A549 treated with AZD2906 at 1 μM for 4 hours (cell line): ENCODE measurements around the gene KLK5. TPM values are rescaled to one million over a fixed set of nuclear protein-coding genes. Genes with fewer than 3 reads are reported as not detected.

Experiments
- total RNA-seq: library from RNA; stranded (reverse); fragments of 200-300 nt; extraction: Qiagen RNA extraction; gene quantifications from 5 replicates; pipeline ENCODE4 v1.2.3, GENCODE V29; 2022

KLK5 gene, protein sequence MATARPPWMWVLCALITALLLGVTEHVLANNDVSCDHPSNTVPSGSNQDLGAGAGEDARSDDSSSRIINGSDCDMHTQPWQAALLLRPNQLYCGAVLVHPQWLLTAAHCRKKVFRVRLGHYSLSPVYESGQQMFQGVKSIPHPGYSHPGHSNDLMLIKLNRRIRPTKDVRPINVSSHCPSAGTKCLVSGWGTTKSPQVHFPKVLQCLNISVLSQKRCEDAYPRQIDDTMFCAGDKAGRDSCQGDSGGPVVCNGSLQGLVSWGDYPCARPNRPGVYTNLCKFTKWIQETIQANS
- total RNA-seq, result 0.09 TPM in 1 of 5 replicates, not detected in the others

DNA sequence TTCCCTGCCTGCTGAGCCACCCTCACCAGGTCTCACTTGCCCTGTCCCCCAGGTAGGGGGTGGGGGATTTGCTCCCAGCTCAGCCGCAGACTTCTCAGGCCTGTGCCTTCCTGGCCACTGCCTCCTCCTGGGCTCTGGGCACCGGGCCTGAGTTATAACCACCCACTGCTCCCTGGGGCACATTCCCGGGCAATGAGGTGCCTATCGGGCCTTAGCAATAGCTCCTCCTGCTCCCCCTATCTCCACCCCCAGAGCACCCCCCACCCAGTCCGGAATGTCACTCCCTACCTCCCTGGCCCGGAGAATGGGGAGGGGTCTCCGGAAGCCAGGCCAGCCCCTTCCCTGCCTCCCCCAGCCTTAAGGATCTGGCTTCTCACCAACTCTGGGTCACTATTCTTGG lies at the start of gene KLK5:
KLK5 (minus strand) TSS at position 129 of the 400 bp plus-strand sequence. CDS start 381 bp downstream, outside the sequence.

DNA sequence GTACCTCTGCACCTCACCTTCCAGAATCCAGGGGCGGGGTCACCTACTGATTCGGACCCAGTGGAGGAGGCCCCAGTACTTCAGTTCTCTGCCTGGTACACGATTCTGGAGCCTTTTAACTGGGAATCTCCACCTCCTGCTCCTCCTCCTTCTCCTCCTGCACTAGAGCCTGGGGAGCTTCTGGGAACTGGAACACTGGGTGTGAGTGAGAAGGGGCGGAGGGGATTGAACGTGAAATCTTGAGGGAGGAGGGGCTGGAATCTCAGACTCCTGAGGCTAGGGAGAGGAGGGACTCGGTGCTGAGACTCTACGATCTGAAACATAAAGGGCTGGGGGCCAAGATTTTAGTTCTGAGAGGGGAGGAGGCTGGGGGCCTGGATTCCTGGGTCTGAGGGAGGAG lies 48.7 kb upstream of the KLK5 start, which contains the start of gene KLK8:
KLK8 (minus strand) TSS at position 90 of the 400 bp plus-strand sequence. CDS start 437 bp downstream, outside the sequence.

DNA sequence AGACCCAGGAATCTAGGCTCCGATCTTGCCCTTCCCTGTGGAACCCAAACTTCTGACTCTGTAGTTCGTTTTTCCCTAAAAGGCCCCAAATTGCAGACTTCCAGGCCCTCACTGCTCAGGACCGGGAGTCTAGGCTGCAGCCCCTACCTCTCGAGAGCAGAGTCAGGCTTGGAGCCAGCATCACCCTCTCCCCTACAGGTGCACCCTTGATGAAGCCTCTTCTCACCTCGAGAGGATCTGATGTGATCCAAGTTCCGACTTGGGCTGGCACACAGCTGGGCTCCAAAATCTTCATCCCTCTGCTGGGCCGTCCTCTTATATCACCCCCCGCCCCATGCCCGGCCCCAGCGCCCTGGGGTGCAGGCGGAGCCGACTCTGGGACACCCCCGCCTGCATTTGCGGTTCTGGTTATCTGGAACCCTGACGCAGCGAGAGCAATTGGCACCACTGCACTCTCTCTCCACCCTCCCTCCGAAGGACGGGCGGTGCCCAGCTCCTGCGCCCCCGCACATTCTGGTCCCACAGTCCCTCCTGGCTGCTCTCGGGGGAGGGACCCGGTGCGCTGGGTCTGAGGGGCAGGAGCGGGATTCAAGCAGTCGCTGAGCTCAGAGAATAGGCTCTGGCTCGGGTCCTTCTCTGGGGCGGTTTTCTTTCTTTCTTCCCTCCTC lies 30.9 kb upstream of the KLK5 start, which contains the start of gene KLK7:
KLK7 (minus strand) TSS at position 293 of the 668 bp plus-strand sequence. CDS start 1,518 bp downstream, outside the sequence.

DNA sequence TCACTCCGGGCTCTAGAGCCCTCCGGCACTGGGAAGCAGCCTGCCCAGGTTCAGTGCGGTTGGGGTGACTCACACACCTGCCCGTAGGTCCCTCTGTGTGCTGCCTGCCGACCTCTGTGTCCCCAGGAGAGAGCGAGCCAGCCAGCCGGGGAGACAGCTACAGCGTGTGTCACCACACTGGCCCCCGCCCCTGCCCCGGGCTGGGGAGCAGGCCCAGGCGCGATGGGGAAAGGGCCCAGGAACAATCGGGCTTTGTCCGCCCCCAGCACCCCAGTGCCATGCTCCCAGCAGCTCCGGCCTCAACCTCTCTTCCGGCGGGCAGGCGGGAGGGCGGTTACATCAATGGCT lies 16.5 kb upstream of the KLK5 start, which contains the start of gene KLK6:
KLK6 (minus strand) TSS at position 179 of the 348 bp plus-strand sequence. CDS start 1,487 bp downstream, outside the sequence.

DNA sequence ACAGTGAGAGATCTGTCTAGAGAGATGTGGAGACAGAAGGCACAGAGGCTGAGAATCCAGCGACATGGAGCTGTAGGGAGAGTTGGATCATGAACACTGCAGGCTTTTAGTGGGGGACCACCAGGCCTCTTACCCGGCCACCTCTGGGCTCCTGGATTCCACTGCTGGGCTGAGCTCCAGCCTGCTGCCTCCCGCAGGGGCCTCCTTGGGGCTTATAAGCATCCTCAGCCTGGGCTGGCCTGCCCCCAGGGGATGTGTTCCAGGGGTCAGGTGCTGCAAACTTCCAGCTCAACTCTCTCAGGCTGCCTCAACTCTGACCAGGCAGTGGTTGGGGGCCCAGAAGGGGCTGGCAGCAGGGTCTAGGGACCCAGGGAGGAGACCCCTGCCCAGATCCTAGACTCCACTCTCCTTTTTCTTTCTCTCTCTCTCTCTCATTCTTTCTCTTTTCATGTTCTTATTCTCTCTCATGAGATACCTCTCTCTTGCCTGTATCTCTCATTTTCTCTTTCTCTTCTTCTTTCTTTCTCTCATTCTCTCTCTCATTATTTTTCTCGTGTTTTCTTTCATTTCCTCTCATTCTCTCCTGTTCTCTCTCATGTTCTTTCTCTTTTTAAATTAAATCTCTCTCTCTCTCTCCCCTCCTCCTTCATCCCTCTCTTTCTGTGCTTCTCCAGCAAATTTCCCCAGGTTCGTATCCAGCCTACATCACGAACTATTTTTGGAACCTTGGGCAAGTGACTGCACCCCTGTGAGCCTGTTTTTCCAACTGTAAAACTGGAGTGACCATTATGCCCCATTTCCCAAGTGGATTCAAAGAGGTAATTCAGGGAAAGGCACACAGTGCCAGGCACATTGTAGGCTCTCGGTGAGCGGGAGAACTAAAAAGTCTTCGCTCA lies 41.4 kb downstream of the KLK5 start, which contains the start of gene KLK4:
KLK4 (minus strand) TSS at position 190 of the 896 bp plus-strand sequence. CDS start 657 bp downstream, outside the sequence.

Other genes starting within 250 kb of the KLK5 start
- gene SHANK1, start 233.2 kb downstream of the KLK5 start, total RNA-seq, result 0.09 to 0.31 TPM (median 0.17 TPM) in 5 replicates
- 5.9 to 11.1 TPM (median 10.8 TPM) in 5 replicates for gene CLEC11A, start 229.7 kb downstream of the KLK5 start, total RNA-seq
- not detected in 5 replicates for gene GPR32, start 182.6 kb downstream of the KLK5 start, total RNA-seq
- gene ACP4, start 162.6 kb downstream of the KLK5 start, total RNA-seq, result not detected in 5 replicates
- 0.09 to 0.29 TPM (median 0.20 TPM) in 5 replicates for gene KLK1, start 129.3 kb downstream of the KLK5 start, total RNA-seq
- not detected in 5 replicates for gene KLK15, start 119.5 kb downstream of the KLK5 start, total RNA-seq
- gene KLK3, start 98.1 kb downstream of the KLK5 start, total RNA-seq, result not detected in 5 replicates
- 0.06 to 0.27 TPM (median 0.13 TPM) in 5 replicates for gene KLK2, start 79.6 kb downstream of the KLK5 start, total RNA-seq
- 0.14 to 0.17 TPM (median 0.16 TPM) in 3 of 5 replicates, not detected in the others for gene KLK4, start 41.6 kb downstream of the KLK5 start, total RNA-seq
- 0.15 to 0.54 TPM (median 0.22 TPM) in 5 replicates for gene KLK6, start 16.6 kb upstream of the KLK5 start, total RNA-seq
- 0.09 to 0.17 TPM in 2 of 5 replicates, not detected in the others for gene KLK7, start 30.9 kb upstream of the KLK5 start, total RNA-seq
- not detected in 5 replicates for gene KLK8, start 48.6 kb upstream of the KLK5 start, total RNA-seq
- 0.17 to 0.65 TPM (median 0.30 TPM) in 5 replicates for gene KLK10, start 66.7 kb upstream of the KLK5 start, total RNA-seq
- not detected in 5 replicates for gene KLK11, start 73.6 kb upstream of the KLK5 start, total RNA-seq
- gene KLK12, start 82.0 kb upstream of the KLK5 start, total RNA-seq, result not detected in 5 replicates
- gene KLK13, start 112.1 kb upstream of the KLK5 start, total RNA-seq, result 0.06 to 0.20 TPM (median 0.15 TPM) in 5 replicates
- gene KLK14, start 129.8 kb upstream of the KLK5 start, total RNA-seq, result 0.17 to 0.61 TPM (median 0.33 TPM) in 5 replicates
- gene CTU1, start 155.4 kb upstream of the KLK5 start, total RNA-seq, result 4.6 to 17.1 TPM (median 13.6 TPM) in 5 replicates
- 0.06 TPM in 2 of 5 replicates, not detected in the others for gene SIGLEC9, start 171.9 kb upstream of the KLK5 start, total RNA-seq
- not detected in 5 replicates for gene SIGLEC7, start 189.3 kb upstream of the KLK5 start, total RNA-seq